ENCODE data around the gene TAF1B. TPM values are rescaled to one million over a fixed set of nuclear protein-coding genes. Genes with fewer than 3 reads are reported as not detected.
A peak's percentile ranks its signal among the peaks of the same experiment; 100 is the strongest.
"Not testable (repeated sequence)": the region's sequence is repeated elsewhere in the genome, so short reads cannot be mapped to it uniquely, and the experiment has no call there.

The TAF1B gene
- total and polyA plus RNA-seq, 8 donors = 22.0 to 33.9 (median 28.2) TPM

DNA sequence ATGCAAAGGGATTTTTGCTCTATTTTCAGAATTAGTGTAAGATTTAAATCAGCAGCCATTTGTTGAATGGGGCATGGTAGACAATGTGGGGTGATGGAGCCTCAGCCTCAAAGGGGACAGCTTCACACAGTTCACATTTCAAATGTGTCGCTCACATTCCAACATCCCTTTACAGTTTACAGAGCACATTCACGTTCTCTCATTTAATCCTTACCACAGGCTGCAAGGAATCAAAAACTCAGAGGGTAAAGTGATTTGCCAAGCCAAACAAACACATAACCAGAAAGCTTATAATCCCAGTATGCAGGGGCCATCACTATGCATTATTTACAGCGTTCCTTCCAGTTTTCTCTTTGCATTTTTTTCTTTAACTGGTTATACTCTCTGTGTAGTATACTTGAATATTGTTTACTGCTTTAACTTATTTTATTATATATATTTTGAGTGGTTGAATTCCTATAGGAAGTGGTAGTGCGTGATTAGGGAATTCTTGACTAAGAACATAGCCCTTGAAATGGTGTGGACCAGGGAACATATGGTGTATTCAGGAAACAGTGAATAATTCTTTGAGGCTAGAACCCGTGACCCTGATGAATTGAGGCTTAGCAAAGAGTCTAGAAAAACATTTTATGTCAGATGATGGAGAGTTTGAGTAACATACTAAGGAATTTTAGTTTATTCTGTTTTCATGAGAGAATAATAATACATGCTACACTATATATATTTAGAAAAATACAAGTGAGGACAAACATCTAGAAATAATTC is 18.1 kb upstream of the TAF1B start:
- intact Hi-C loops (cut with DNase I) = no loop called here
- DNase-seq = no peak
- Histone ChIP-seq H3K4me1 (no peaks in the 10 kb centered on the region), H3K4me3 (no peak overlapping the region), H3K27ac (no peak overlapping the region), H3K36me3 (no peaks in the 10 kb centered on the region), H3K27me3 (no peaks in the 10 kb centered on the region), H3K9me3 (no peaks in the 10 kb centered on the region)
- no peak for ATAC-seq
- TF ChIP-seq, protein P1, sequence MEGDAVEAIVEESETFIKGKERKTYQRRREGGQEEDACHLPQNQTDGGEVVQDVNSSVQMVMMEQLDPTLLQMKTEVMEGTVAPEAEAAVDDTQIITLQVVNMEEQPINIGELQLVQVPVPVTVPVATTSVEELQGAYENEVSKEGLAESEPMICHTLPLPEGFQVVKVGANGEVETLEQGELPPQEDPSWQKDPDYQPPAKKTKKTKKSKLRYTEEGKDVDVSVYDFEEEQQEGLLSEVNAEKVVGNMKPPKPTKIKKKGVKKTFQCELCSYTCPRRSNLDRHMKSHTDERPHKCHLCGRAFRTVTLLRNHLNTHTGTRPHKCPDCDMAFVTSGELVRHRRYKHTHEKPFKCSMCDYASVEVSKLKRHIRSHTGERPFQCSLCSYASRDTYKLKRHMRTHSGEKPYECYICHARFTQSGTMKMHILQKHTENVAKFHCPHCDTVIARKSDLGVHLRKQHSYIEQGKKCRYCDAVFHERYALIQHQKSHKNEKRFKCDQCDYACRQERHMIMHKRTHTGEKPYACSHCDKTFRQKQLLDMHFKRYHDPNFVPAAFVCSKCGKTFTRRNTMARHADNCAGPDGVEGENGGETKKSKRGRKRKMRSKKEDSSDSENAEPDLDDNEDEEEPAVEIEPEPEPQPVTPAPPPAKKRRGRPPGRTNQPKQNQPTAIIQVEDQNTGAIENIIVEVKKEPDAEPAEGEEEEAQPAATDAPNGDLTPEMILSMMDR (IDR thresholded peaks at IDR 0.05) = no peak

DNA sequence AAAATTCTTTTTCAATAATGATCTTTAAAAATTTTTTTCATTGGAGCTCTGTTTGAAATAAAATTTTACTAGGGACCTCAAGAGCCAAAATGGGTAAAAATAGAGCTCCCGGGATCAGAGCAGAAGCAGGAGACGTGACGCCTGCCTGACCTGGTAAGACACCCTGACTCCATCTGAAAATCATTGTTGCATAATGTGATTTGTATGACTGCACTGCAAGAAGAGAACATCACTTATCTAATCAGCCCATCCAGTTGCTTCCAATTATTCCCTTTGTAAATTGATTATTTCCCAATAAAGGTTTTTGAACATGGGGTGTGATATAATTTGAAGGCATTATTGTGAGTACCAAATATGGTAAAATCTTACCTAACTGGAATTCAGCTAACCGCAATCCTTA is 17.1 kb upstream of the TAF1B start:
- Histone ChIP-seq H3K4me3 (no peak overlapping the region), H3K27me3 (no peaks in the 10 kb centered on the region), H3K36me3 (no peaks in the 10 kb centered on the region), H3K27ac (no peak overlapping the region), H3K9me3 (no peaks in the 10 kb centered on the region), H3K4me1 (peaks cover 0 to 4% of the 10 kb centered on the region in 2 donors)
- TF ChIP-seq, protein P1 (IDR thresholded peaks at IDR 0.05) = no peak
- ATAC-seq = no peak
- intact Hi-C loops (cut with DNase I) = no loop called here
- no peak for DNase-seq

DNA sequence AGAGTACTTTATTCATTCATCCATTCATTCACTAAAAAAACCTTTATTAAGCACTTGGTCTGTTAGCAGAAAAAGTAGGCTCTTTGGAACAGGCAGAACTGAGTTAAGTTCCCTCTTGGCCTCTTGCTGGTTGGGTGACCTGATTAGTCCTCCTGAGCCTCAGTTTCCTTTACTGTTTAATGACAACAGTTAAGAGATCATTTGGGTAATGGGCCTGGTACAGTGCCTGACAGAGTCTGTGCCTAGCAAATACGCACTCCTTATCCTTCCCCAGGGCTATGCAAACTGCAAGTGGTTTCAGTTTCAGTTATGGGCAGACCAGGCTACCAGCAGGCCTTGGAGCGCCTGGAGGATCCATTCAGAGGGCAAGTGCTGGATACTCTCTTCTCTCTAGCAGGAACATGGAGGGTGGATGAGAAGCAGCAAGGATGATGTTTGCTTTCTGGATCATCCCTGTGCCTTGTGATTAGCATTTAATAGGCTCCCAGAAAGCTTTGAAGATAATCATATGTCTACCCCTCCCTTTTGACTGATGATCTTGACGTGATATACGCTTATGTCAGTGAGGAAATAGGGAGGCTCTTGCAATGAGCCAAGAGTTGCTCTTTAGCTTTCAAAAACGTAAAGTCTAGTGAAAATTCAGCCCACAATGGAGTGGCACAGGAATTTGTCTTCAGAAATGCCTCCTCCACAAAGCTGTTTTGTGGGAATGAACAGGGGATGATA is 12.4 kb upstream of the TAF1B start:
- Histone ChIP-seq H3K4me3 (no peak overlapping the region), H3K27ac (peak overlapping the region; percentile 28 to 41), H3K36me3 (no peaks in the 10 kb centered on the region), H3K9me3 (no peaks in the 10 kb centered on the region), H3K27me3 (no peaks in the 10 kb centered on the region), H3K4me1 (peaks cover 0 to 7% of the 10 kb centered on the region in 2 donors)
- intact Hi-C loops (cut with DNase I) = no loop called here
- DNase-seq = peak in 1 of 4 donors; percentile 38
- TF ChIP-seq, protein P1 (IDR thresholded peaks at IDR 0.05) = no peak
- ATAC-seq = peak; percentile 91

DNA sequence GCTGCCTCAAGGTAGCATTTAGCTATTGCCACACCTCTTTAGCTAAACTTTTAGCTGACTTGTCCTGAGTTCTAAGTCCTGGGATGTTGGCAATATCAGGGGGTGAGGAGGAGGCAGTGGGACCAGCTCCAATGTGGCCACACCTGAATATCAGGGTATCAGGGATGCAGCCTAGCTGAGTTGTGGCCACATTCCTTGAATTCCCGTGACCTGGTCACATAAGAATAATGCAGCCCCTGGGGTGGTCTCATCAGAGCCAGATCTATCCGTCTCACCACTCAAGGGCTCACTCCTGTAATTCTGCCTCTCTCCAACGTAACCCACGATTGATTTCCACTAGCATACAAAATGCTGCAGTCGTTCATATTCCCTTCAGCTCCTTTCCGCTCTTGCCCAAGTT is 11.6 kb upstream of the TAF1B start:
- Histone ChIP-seq H3K4me3 (no peak overlapping the region), H3K27me3 (no peaks in the 10 kb centered on the region), H3K4me1 (peaks cover 0 to 7% of the 10 kb centered on the region in 2 donors), H3K9me3 (no peaks in the 10 kb centered on the region), H3K36me3 (no peaks in the 10 kb centered on the region), H3K27ac (no peak overlapping the region)
- intact Hi-C loops (cut with DNase I) = no loop called here
- no peak for DNase-seq
- TF ChIP-seq, protein P1 (IDR thresholded peaks at IDR 0.05) = no peak
- no peak for ATAC-seq

DNA sequence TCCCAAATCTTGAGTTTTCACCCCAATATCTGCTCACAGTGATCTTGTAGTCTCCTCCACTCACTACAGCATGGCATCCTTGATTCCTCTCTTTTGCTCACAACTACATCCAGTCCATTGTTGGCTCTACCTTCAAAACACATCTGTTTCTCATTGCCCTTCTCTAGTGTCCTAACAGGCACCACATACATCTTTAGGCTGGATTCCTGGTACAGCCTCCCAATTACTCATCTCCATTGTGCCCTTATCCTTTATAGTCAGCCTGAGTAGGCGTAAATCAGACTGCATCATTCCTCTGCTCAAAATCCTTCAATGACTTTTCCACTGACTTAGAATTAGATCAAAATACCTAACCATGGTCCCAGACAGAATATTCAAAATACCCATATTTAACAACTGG is 10.7 kb upstream of the TAF1B start:
- H3K27ac ChIP-seq = no peak overlapping the region
- TF ChIP-seq, protein P1 (IDR thresholded peaks at IDR 0.05) = no peak
- H3K9me3 ChIP-seq = no peaks in the 10 kb centered on the region
- H3K27me3 ChIP-seq = no peaks in the 10 kb centered on the region
- no peak overlapping the region for H3K4me3 ChIP-seq
- DNase-seq (no peak), ATAC-seq (no peak)
- H3K4me1 ChIP-seq = peaks cover 0 to 7% of the 10 kb centered on the region in 2 donors
- intact Hi-C loops (cut with DNase I) = no loop called here
- no peaks in the 10 kb centered on the region for H3K36me3 ChIP-seq

DNA sequence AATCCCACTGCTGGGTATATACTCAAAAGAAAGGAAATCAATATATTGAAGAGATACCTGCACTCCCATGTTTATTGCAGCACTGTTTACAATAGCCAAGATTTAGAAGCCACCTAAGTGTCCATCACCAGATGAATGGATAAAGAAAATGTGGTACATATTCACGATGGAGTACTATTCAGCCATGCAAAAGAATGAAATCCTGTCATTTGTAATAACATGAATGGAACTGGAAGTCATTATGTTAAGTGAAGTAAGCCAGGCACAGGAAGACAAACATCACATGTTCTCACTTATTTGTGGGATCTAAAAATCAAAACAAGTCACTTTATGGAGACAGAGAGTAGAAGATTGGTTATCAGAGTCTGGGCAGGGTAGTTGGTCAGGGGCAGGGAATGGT is 8.2 kb upstream of the TAF1B start:
- H3K4me3 ChIP-seq; intact Hi-C loops (cut with DNase I); H3K4me1 ChIP-seq; H3K27me3 ChIP-seq; H3K36me3 ChIP-seq; H3K27ac ChIP-seq; DNase-seq; ATAC-seq; H3K9me3 ChIP-seq: not testable (repeated sequence)

Measured in left lung (tissue), 10 donors.